ENCODE measurements around the gene SH3BP2.

The SH3BP2 gene

DNA sequence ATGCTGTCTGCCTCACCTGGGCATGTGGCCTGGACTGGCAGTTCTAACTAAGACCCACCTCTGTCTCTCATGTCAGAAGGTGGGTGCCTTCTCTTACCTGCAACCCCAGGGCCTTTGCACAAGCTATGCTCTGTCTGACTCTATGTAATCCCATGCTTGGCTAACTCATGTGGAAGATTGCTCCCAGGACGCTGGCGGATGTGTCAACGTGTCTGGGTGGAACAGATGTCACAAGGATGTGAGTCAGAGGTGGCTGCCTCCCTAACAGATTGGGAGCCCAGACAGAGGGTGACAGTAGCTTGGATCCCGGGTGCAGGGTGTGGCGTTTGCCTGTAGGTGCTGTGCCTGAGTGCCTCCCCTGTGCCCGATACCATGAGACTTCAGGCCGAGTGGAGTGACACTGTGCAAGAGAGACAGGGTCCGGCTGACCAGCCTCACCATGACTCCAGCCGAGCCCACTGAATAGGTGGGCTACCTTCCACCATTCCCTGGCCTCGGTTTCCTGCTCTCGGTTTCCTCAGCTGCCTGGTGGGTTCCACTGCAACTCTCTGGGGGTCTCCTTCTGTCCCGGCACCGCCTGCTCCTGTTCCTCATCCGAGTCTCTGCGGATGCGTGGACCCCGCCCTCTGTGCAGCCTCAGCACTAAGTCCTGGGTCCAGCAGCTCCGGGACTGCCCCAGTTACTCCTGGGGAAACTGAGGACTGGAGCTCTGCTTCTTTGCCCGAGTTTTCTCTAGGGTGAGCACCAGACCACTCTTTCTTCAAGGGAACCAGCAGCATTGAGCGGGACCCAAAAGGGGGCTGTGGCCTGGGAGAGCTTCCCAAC lies 11.0 kb downstream of the SH3BP2 start:
- no peak for DNase-seq (ENCODE audit: low read depth in 2 of 2)

DNA sequence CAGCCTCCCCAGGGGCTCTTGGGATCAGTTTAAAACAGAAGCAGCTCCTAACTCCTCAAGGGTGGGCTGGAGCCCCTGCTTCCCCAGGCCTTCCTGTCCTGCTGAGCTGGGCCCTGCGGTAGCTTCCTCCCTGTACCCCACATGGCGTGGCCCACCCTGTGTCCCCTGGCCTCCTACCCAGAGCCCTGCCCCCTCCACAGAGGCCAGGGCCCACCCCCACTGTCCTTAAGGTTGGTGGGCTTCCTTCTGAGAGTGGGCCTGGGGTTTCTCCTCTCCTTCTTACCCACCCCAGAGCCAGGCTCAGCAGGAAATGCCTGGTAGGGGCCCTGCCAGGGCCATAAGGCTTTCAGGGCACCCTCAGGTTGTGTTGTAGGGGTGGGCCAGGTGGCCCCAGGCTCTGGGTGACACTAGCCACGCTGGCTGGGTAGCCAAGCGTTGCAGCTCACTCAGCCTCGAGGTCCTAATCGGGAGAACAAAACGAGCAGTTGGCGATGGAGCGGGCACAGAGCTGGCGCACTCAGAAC lies 11.6 kb downstream of the SH3BP2 start:
- DNase-seq (ENCODE audit: low read depth in 2 of 2), result no peak

GRCh38 chr4:2804973-2805501 lies 12.2 kb downstream of the SH3BP2 start:
- no peak for DNase-seq (ENCODE audit: low read depth in 2 of 2)

- DNase-seq (ENCODE audit: low read depth in 2 of 2), result no peak
These were observed 13.0 kb downstream of the SH3BP2 start for GRCh38 chr4:2805712-2806389.

- DNase-seq (ENCODE audit: low read depth in 2 of 2), result no peak
These were observed 13.8 kb downstream of the SH3BP2 start for GRCh38 chr4:2806390-2807355.

DNA sequence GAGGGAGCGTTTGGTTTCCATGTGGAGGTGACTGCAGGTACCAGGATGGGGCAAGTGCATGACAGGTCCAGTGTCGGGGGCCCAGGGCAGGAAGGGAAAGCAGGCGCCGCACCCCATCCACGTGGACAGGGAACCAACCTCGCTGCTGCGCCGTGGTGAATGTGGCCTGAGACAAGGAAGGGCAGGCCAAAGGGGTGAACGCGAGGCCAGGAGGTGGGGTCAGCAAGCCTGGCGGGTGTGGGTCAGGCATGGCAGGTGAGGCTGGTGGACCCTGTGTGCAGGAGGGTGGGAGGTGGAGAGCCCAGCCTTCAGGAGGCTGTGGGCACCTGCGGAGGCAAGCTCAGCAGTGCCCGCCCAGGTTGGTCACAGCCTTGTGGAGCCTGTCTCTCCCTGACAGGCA lies 14.7 kb downstream of the SH3BP2 start:
- DNase-seq (ENCODE audit: low read depth in 2 of 2), result no peak

GRCh38 chr4:2808001-2808400 lies 15.1 kb downstream of the SH3BP2 start:
- DNase-seq (ENCODE audit: low read depth in 2 of 2), result no peak

- no peak for DNase-seq (ENCODE audit: low read depth in 2 of 2)
These were observed 16.8 kb downstream of the SH3BP2 start for GRCh38 chr4:2809610-2810180.

- no peak for DNase-seq (ENCODE audit: low read depth in 2 of 2)
These were observed 17.5 kb downstream of the SH3BP2 start for GRCh38 chr4:2810388-2810787.

DNA sequence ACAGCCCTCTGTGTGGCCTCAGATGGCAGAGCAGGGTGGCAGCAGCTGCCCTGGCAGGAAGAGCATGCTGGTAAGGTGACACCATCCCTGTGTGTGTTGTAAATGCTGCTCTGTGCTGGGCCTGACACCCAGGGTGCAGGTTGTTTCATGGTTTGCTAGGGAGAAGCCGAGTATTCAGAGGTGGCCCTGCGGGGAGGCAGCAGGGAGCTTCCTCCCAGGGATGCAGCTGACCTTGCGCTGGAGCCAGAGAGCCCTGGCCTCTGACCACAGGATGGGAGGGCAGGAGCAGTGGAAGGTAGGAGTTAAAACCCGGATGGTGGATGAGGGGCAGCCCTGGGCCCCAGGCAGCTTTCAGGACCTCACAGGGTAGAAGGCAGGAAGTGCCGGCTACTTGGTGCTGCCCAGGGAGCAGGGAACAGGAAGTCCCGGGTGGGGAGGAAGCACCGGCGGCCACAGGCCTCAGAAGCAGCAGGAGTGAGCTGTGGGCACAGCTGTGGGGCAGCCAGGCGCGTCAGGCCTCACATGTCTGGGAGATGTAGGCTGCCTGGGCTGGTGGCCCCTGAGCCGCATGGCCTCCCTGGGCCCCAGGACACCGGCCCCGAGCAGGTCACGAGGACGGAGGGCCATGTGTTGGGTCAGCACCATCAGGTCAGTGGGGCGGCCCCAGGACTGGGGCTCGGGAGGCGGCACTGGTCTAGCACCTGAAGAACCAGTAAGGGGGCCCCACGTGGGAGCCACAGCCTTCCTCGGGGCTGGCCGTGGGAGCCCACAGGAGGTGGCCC lies 19.1 kb downstream of the SH3BP2 start:
- peak in 1 of 2 donors; percentile 52 for DNase-seq (ENCODE audit: low read depth in 2 of 2)

DNA sequence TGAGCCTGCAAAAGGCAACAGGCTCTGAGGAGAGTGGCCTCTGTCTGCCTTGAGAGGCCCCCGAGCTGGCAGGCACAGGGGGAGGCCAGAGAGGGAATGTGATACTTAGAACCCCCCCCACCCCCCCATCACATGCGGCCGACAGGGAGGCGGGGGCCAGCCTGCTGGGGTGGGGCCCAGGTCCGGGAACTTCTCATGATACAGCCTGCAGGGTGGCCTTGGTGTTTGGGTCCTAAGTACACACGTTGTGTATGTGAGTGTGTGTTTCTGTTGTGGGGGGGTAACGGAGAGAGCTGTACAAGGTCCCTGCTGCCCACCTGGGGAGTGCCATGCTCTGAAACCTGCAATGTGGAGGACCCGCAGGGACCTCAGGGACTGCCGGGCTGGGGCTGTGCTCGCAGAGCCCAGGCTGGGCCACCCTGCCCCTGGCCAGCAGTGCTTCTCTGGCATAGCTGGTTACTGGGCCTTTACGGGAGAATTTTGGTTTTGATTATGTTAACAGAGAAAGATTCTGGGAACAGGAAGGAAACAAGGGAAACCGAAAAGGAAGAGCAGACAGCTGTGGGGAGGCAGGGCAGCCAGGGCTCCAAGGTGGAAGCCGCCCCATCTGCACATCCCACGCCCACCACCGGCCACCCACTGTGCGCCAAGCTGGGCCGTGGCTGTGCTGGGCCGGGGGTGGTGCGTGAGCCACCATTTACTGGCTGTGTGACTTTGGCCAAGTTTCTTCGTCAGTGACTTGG lies 19.9 kb downstream of the SH3BP2 start:
- peak in 1 of 2 donors; percentile 37 for DNase-seq (ENCODE audit: low read depth in 2 of 2)

DNA sequence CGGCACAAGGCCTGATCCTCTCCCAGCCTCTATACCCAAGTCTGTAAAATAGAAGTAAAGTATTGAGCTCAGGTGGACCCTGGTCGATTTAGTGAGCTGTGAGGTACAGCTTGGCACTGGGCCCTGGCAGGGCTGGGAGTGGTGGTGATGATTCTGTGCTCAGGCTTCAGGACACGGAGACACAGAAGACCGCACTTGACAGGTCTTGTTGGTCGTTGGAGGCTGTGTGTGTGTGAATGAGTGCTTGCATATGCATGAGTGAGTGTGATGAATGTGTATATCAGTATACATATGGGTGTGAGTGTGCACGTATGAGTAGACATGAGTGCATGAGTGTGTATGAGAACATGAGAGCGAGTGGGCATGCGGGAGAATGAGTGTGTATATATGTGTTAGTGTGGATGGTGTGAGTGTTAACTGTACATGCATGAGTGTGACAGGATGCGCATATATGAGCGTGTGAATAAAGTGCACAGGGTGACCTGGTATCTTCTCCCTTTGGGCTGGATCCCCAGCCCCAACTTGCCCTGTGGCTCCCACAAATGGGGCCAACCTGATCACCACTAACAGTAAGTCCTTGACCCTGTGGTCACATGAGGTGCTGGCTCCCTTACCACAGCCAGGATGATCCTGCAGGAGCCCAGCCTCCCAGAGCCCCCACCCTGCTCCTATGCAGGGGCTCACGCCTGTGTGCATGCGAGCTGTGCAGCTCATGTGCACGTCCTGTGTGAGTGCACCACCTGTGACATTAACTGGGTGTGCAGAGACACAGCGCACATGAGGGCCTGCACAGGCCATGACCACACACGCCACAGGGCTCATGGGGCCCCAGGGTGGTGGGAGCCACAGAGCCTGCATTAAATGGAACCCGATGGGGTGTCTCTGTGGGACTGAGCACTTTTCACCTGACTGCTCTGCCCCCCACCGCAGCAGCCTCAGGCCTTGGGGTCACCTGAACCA lies 20.8 kb downstream of the SH3BP2 start:
- no peak for DNase-seq (ENCODE audit: low read depth in 2 of 2)

- no peak for DNase-seq (ENCODE audit: low read depth in 2 of 2)
These were observed 21.9 kb downstream of the SH3BP2 start for GRCh38 chr4:2814627-2815270.

GRCh38 chr4:2816401-2816954 lies 23.6 kb downstream of the SH3BP2 start:
- no peak for DNase-seq (ENCODE audit: low read depth in 2 of 2)

GRCh38 chr4:2817137-2817536 lies 24.3 kb downstream of the SH3BP2 start:
- no peak for DNase-seq (ENCODE audit: low read depth in 2 of 2)

DNA sequence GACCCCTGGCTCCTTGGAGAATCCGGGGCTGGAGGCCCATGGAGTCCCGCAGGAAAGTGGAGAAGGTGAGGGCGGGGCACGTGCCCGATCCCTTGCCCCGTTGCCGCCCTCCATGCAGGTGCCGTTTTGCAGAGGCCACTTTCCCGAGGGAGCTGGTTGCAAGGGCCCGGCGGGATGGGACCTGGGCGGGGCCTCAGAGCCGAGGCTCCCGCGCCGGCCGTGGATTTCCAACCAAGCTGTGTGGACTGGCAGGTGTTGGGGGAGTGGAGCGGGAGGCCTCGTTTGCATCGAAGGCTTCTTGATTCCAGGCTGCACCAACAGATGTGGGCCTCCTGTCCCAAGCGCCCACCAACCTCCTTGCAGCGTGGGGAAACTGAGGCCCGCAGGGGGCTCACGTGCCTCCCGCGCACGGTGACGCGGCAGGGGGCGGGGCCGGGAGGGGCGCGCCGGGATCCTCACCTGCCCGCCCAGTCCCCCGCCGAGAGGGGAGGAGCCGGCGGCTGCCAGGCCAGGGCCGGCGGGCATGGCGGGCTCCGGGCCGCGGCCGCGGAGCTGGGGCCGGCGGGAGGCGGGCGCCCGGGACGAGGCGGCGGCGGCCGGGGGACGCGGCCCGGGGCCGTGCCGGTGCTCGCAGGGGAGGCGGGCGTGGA lies 24.9 kb downstream of the SH3BP2 start:
- DNase-seq (ENCODE audit: low read depth in 2 of 2), result peak in 1 of 2 donors; percentile 30

DNA sequence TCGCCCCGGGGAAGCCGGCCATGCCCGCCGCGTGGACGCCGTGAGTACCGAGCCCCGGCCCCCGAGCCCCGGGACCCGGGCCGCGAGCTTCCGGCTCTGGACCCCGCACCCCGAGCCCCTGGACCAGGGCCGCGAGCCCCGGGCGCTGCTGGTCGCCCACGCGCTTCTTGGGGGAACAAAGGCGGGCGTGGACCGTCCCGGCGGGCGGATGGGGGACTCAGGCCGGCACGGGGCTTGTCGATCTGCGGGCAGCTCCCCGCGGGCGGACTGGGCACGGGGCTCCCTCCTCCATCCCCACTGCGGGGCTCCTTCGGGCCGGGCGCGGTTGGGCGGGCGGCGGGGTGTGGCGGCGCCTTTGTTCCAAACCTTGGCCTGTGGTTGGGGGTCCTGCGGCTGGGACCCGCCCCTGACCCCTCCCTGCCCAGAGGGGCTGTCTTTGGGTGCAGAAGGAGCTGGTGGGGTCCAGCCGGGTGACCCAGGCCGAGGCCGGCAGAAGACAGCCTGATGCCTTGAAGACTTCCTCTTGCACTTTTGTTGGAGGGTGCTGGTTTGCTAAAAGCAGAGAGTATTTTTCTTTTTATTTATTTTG lies 25.6 kb downstream of the SH3BP2 start:
- DNase-seq (ENCODE audit: low read depth in 2 of 2), result no peak
